HG02885 (cell line): ENCODE data around the gene SREBF1.
A peak's percentile ranks its signal among the peaks of the same experiment; 100 is the strongest.

Experiments
- ATAC-seq: cut with Tn5 transposase; IDR thresholded peaks from one replicate; pipeline ENCODE4 v1.9.1; 2021; ENCODE audit warnings: mild to moderate bottlenecking; ENCODE audit not compliant: unreplicated experiment, poor library complexity

Gene SREBF1

DNA sequence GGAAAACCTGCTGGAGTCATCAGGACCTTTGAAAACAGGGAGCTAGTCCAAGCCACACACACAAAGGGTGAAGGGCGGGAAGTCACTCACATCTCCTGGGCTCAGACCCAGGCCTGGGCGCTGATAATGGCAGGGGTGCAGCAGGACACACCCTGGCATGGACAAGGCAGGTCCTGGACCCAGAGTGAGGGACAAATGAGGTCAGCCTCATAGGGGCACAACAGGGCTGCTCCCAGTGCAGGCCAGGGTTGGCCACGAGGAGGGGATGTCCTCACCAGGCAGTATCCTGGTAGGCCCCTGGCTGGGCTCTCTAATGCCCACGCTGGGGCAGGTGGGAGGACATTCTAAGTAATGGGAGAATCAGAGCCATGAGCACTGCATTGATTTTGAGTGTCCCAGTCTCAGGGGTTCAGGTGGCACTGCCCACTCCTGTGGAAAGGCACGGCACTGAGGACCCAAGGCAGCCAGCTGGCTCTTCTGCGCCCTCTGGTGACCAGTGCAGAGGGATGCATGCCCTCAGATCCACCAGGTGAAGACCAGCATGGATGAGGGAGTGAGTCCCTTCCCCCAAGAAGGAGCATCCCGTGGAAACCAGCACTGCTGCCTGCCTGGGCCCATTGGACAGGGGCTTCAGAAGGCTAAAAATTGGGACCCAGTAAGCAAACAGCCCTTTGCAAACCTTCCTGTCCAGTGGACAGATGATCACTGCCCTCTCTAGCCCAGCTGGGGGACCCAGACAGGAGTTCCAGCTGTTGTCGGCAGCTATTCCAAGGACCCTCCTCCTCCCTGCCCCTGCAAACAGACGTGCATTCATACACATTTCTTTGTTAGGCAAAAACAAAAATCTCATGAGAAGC lies 23.4 kb upstream of the SREBF1 start:
- ATAC-seq, result no peak

DNA sequence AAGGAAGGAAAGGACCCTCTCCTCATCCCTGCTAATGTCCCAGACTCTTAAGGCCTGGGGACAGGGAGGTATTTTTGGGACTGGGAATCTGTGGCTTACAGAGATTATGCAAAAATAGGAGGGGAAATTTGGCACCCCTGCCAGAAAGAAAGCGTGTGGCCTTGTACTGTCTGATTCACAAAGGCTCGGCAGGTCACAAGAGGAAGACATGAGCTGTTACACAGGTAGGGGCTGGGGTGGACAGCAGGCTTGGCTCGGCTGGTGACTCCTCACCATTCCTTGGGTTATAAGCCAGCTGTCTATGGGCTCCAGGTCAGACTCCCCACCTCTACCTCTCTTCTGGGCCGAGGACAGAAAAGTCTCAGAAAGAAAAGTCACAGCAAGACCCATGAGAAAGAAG lies 20.7 kb upstream of the SREBF1 start:
- no peak for ATAC-seq

- ATAC-seq, result no peak
Observed at GRCh38 chr17:17856386-17856785, 19.6 kb upstream of the SREBF1 start.

DNA sequence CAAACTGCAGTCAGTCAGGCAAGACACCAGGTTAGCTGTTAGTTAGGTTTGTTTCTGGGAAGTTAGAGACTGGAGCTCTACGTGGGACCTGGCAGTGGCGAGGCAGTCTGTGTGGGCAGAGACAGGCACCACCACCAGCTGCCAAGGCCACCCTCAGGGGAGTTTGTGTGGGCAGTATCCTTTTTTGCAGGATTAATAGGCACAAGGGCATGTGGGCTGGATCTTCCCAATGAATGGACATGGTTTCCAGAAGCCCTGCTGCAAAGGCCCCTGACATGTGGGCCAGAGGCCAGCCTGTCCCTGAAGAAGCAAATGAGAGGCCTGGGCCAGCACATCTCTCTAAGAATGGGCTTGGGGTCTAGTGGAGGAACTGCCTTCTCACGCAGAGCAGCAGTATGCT lies 19.2 kb upstream of the SREBF1 start:
- ATAC-seq, result no peak

DNA sequence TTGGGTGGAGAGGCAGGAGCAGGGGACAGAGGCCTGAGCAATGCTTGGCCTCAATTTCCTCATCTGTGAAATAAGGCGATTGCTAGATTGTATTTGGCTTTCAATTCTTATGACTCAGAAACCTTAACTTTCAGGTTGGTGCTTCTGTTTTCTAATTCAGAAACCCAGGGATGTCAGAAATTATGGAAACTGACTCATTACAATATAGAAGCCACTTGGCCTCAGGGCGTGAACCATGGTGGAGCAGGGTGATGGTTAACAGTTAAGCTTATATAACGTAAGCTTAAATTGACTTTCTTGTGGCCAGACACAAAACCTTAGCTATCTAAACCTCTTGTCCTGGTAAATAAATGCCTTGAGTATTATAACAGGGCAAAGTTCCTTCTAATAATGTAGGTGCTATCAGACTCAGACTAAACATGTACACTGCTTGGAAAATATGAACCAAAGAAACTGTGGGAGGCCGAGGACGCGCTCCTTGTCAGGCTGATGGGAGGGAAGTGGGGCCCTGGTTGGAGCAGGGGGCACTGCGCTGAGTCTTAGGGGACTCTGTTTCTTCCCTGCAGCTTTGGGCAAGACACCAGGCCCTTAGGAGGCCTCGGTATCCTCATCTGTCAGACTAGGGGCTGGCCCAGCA lies 17.1 kb upstream of the SREBF1 start:
- no peak for ATAC-seq

DNA sequence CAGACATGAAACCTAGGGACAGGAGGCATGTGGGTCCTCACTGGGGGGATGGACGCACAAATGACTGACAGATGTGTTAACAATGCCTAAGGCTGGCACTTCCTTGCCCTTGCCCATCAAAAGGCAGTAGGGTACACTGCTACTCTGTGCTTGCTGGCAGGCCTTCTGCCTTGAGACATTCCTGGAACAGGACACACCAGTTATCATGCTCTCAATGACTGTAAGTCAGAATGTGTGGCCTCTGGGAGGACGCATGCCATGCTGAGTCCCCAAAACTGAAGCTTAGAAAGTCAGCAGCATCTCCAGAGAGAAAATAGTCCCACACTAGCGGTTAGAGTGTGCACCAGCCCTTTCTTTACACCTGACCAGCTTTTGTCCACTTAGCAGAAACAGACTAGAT lies 16.1 kb upstream of the SREBF1 start:
- no peak for ATAC-seq

GRCh38 chr17:17851103-17852002 lies 14.6 kb upstream of the SREBF1 start:
- no peak for ATAC-seq

DNA sequence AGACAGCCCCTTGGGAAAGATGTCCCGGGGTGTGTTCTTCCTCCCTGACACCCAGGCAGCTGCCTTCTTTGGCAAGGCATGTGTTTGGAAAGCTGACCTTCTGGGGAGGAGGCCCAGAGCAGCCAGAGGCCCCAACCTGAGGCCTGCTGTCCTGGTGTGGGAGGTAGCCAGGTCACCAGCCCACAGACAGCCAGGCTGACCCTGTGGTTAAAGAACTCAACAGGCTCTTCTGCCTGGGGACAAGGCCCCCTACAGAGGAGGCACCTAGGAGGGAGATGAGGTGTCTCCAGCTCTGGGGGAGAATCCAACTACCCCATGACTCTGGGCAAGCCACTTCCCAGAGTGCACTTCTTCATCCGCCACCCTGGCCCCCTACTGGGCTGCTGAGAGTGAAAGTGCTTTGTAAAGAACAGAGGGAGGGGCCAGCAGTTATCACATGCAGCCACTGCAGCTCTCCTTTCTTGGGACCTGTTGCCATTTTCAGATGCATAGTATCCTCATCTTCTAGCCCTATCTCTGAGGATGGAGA lies 13.1 kb upstream of the SREBF1 start:
- no peak for ATAC-seq

- peak; percentile 81 for ATAC-seq
Observed at GRCh38 chr17:17849147-17849820, 12.5 kb upstream of the SREBF1 start.

DNA sequence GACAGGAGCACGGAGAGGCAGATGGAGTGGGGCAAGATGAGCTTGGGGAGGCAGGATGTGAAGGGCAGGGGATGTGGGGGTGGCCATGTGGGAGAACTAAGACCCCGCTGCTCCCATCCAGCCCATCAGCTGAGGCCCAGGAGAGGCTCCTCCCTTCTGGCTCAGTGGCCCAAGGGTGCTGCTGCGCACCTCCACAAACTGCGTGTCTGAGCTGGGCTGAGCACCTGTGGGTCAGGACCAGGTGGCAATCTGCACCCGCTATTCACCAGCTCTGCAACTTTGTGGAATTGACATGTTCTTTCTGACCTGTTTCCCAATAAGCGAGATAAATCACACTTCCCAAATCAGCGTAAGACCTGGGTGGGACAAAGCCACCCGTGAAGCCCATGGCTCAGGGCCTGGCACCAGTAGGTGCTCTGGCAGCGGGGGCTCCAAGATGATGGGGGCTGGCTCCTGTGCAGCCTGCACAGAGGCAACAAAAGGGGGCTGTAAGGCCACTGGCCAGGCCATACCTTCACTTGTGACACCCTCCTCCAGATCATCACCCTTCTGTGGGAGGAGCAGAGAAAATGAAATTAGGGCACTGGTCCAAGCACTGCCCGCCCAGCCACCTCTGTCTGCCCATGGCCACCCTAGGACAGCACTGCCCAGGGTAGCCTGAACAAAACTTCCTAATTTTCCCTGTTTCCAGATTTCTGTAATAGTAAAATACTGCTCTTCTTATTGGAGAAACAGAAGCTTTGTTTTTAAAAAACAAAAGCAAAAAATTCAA lies 11.7 kb upstream of the SREBF1 start:
- ATAC-seq, result no peak

DNA sequence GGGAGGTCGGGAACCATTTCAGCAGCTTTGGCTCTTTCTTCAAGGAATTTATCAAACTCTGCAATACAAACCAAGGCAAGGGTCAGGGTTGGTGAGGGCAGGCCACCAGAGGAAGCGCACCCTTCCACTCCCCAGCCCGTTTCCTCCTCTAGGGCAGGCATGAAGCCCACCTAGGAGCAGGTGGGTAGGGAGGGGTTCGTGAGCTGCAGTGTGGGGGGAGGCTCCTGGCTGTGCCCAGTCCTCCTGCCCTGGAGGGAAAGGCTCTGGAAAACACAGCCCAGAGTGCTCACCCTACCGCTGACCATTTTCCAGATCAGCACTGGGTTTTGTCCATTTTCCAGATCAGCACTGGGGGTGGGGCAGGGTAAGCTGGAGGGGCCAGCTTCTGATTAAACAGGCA lies 10.9 kb upstream of the SREBF1 start:
- no peak for ATAC-seq

DNA sequence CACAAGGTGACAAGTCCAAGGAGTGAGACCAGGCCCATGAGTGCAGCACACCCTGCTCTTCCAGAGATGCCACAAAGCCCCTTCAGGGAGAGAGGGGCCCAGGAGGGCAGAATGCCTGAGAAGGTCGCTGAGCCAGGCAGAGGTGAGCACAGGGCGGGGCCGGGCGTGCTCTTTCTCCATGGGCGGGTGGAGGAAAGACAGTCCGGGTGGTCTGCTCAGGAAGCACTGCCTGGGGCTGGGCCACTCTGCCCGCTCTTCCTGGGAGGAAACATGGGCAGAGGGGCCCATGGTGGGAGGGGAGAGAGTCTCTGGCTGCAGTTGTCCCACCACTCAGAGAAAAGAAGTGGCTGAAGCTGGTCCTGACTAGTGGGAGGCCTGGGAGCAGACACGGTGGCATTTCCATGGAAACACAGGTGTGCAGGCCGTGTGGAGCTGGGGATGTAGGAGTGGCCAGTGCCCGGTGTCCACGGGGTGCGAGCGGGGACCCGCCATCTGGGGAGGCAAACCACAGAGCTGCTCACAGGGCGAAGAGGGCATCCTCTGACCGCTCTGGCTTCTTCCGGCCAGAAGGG lies 10.4 kb upstream of the SREBF1 start:
- ATAC-seq, result no peak

- ATAC-seq, result no peak
Observed at GRCh38 chr17:17846645-17847044, 9.9 kb upstream of the SREBF1 start.

- ATAC-seq, result no peak
Observed at GRCh38 chr17:17846003-17846402, 9.2 kb upstream of the SREBF1 start.

- ATAC-seq, result no peak
Observed at GRCh38 chr17:17845046-17845775, 8.4 kb upstream of the SREBF1 start.

- ATAC-seq, result no peak
Observed at GRCh38 chr17:17844500-17844899, 7.7 kb upstream of the SREBF1 start.

DNA sequence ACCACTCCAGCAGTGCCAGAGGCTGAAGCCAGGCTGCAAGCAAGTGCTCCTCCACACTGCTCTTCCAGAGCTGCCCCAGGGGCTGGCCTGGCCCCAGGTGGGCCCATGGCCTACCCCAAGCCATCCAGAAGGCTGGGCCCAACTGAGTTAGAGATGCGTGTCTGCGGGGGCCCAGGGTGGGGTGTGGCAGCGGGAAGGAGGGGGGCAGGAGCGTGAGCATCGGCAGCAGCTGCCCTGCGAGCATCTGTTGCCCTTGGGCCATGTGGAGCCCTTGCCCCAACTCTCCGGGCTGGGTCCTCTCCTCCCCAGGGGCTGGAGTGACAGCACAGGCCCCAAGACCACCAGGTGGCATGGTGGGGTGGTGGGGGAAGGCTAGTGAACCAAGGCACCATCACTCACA lies 7.3 kb upstream of the SREBF1 start:
- no peak for ATAC-seq

- no peak for ATAC-seq
Observed at GRCh38 chr17:17843096-17843495, 6.3 kb upstream of the SREBF1 start.
